Transverse colon (tissue), 3 donors: ENCODE data around the gene NKIRAS2.

Experiments
- CTCF ChIP-seq, 5 experiments: fragments of 200-600 bp in 3 of 5; fragments of 450-650 bp in 2 of 5; sonication (generic) in 3 of 5; IDR thresholded peaks; 1 replicate in 2 of 5; 2 replicates in 3 of 5; pipeline ENCODE4 v1.5.1; 2016 to 2017; ENCODE audit warnings: antibody characterized with exemption in 5 of 5, inconsistent platforms in 3 of 5, mild to moderate bottlenecking in 2 of 5, moderate library complexity in 1 of 5
- EP300 ChIP-seq: sonication (generic); formaldehyde crosslinking; IDR thresholded peaks from one replicate; pipeline ENCODE4 v1.6.1; 2017; ENCODE audit warnings: antibody characterized with exemption, low read depth
- POLR2A ChIP-seq: fragments of 450-650 bp; IDR thresholded peaks from one replicate; pipeline ENCODE4 v1.6.1; 2016; ENCODE audit warnings: antibody characterized with exemption, mild to moderate bottlenecking, moderate library complexity

GRCh38 chr17:42068979-42069378 is 49.1 kb downstream of the NKIRAS2 start:
- TF ChIP-seq CTCF (IDR thresholded peaks at IDR 0.05) (no peak), POLR2A (no peak), EP300 (no peak)
